HG03571 (cell line): ENCODE data around the gene APAF1.

Experiments
- ATAC-seq: cut with Tn5 transposase; IDR thresholded peaks from one replicate; pipeline ENCODE4 v1.9.1; 2021; ENCODE audit not compliant: unreplicated experiment

Gene APAF1

GRCh38 chr12:98669751-98670150, 24.7 kb downstream of the APAF1 start:
- ATAC-seq, result no peak

GRCh38 chr12:98671459-98671858, 26.4 kb downstream of the APAF1 start:
- ATAC-seq, result no peak

- no peak for ATAC-seq
Measured at GRCh38 chr12:98674841-98675240, 29.8 kb downstream of the APAF1 start.

GRCh38 chr12:98678236-98678945, 33.3 kb downstream of the APAF1 start:
- no peak for ATAC-seq

GRCh38 chr12:98678946-98679610, 34.0 kb downstream of the APAF1 start:
- no peak for ATAC-seq

- ATAC-seq, result no peak
Measured at GRCh38 chr12:98679611-98680005, 34.5 kb downstream of the APAF1 start.

- ATAC-seq, result no peak
Measured at GRCh38 chr12:98684199-98684598, 39.1 kb downstream of the APAF1 start.

GRCh38 chr12:98686603-98687002, 41.5 kb downstream of the APAF1 start:
- no peak for ATAC-seq

- no peak for ATAC-seq
Measured at GRCh38 chr12:98691351-98691750, 46.3 kb downstream of the APAF1 start.

- ATAC-seq, result no peak
Measured at GRCh38 chr12:98696036-98696646, 51.1 kb downstream of the APAF1 start.

- ATAC-seq, result no peak
Measured at GRCh38 chr12:98697209-98697608, 52.1 kb downstream of the APAF1 start.

- peak; percentile 96 for ATAC-seq
Measured at GRCh38 chr12:98698603-98699463, 53.7 kb downstream of the APAF1 start.

- no peak for ATAC-seq
Measured at GRCh38 chr12:98699586-98699985, 54.5 kb downstream of the APAF1 start.

GRCh38 chr12:98701166-98701565, 56.1 kb downstream of the APAF1 start:
- ATAC-seq, result no peak

GRCh38 chr12:98709022-98709421, 63.9 kb downstream of the APAF1 start:
- no peak for ATAC-seq

- no peak for ATAC-seq
Measured at GRCh38 chr12:98714426-98714825, 69.3 kb downstream of the APAF1 start.

- peak; percentile 70 for ATAC-seq
Measured at GRCh38 chr12:98719515-98720504, 74.7 kb downstream of the APAF1 start.

GRCh38 chr12:98721204-98721702, 76.2 kb downstream of the APAF1 start:
- no peak for ATAC-seq

GRCh38 chr12:98724384-98725155, 79.5 kb downstream of the APAF1 start:
- no peak for ATAC-seq
